Choroid plexus epithelial cell (primary cell): Measurements from ENCODE around the gene CYP2B6.

Experiments used
- DNase-seq: peaks from one replicate; pipeline ENCODE4 v3.0.0-alpha.2; 2010; ENCODE audit warnings: low read depth
- H3K4me3 ChIP-seq: 2 replicates; pipeline ENCODE4 v1.5.1; 2011; ENCODE audit warnings: low read depth, mild to moderate bottlenecking, control low read depth, low read length, moderate library complexity
- CTCF ChIP-seq: conservative IDR thresholded peaks from 2 replicates; pipeline ENCODE4 v1.5.1; 2011; ENCODE audit warnings: low read depth, mild to moderate bottlenecking, control low read depth, inconsistent platforms, low read length, moderate library complexity

The CYP2B6 gene

GRCh38 chr19:41064974-41065569 is 74.0 kb downstream of the CYP2B6 start:
- TF ChIP-seq CTCF, result no peak
- H3K4me3 ChIP-seq, result no peak overlapping the region
- DNase-seq, result peak; percentile 59
